Neuronal stem cell (in vitro differentiated cells): Measurements from ENCODE around the gene NWD2.
"Not testable (repeated sequence)": the region's sequence is repeated elsewhere in the genome, so short reads cannot be mapped to it uniquely, and the experiment has no call there.

Experiments used
- DNase-seq: peaks from one replicate; pipeline ENCODE4 v3.0.0-alpha.2; 2013; ENCODE audit warnings: low spot score
- H2AFZ ChIP-seq: one replicate; pipeline ENCODE4 v1.6.1; 2013; ENCODE audit warnings: mild to moderate bottlenecking, low read length, inconsistent platforms
- H2AK5ac ChIP-seq: 2 replicates; pipeline ENCODE4 v1.6.1; 2013; ENCODE audit warnings: low read depth, mild to moderate bottlenecking, inconsistent platforms, low read length, moderate library complexity, mixed read lengths
- H2BK120ac ChIP-seq: 2 replicates; pipeline ENCODE4 v1.6.1; 2013; ENCODE audit warnings: low read depth, mild to moderate bottlenecking, inconsistent platforms, low read length, moderate library complexity, mixed read lengths
- H2BK12ac ChIP-seq: one replicate; pipeline ENCODE4 v1.6.1; 2013; ENCODE audit warnings: low read length, inconsistent platforms
- H2BK15ac ChIP-seq: 2 replicates; pipeline ENCODE4 v1.6.1; 2013; ENCODE audit warnings: mild to moderate bottlenecking, low read length, inconsistent platforms, mixed read lengths
- H2BK5ac ChIP-seq: one replicate; pipeline ENCODE4 v1.6.1; 2013; ENCODE audit warnings: inconsistent platforms, mild to moderate bottlenecking, low read length, moderate library complexity
- H3K14ac ChIP-seq: one replicate; pipeline ENCODE4 v1.6.1; 2013; ENCODE audit warnings: low read length, inconsistent platforms
- H3K18ac ChIP-seq: 2 replicates; pipeline ENCODE4 v1.6.1; 2013; ENCODE audit warnings: low read length, inconsistent platforms
- H3K23ac ChIP-seq: 2 replicates; pipeline ENCODE4 v1.6.1; 2013; ENCODE audit warnings: low read depth, mild to moderate bottlenecking, mixed read lengths, low read length, inconsistent platforms; ENCODE audit not compliant: poor library complexity
- H3K27ac ChIP-seq: replicated peaks from 3 replicates; pipeline ENCODE4 v1.5.1; 2013; ENCODE audit warnings: low read length, inconsistent platforms
- H3K27me3 ChIP-seq, 3 experiments: 2 replicates each; pipeline ENCODE4 v1.6.1; 2013; ENCODE audit warnings: low read length in 3 of 3, mild to moderate bottlenecking in 2 of 3, inconsistent platforms in 1 of 3, low read depth in 1 of 3, mixed read lengths in 1 of 3, moderate library complexity in 1 of 3; ENCODE audit not compliant: control insufficient read depth in 3 of 3, insufficient read depth in 3 of 3
- H3K36me3 ChIP-seq, 2 donors: replicated peaks in 1 of 2; 2 replicates each; pipeline ENCODE4 v1.6.1; 2013; ENCODE audit warnings: low read length in 2 of 2; ENCODE audit not compliant: control insufficient read depth in 2 of 2, insufficient read depth in 2 of 2
- H3K4ac ChIP-seq: 2 replicates; pipeline ENCODE4 v1.6.1; 2013; ENCODE audit warnings: inconsistent platforms, mild to moderate bottlenecking, low read length, moderate library complexity
- H3K4me1 ChIP-seq, 2 donors: 1 replicate in 1 of 2; 2 replicates in 1 of 2; pipeline ENCODE4 v1.6.1; 2013; ENCODE audit warnings: low read length in 2 of 2, low read depth in 1 of 2; ENCODE audit not compliant: control insufficient read depth in 2 of 2, insufficient read depth in 1 of 2
- H3K4me2 ChIP-seq: one replicate; pipeline ENCODE4 v1.6.1; 2013; ENCODE audit warnings: mild to moderate bottlenecking, low read length, inconsistent platforms; ENCODE audit not compliant: insufficient read depth, poor library complexity, severe bottlenecking
- H3K4me3 ChIP-seq, 2 donors: 2 replicates each; pipeline ENCODE4 v1.5.1; 2013; ENCODE audit warnings: low read length in 2 of 2, mild to moderate bottlenecking in 2 of 2, inconsistent platforms in 1 of 2, moderate library complexity in 1 of 2
- H3K79me1 ChIP-seq: one replicate; pipeline ENCODE4 v1.6.1; 2013; ENCODE audit warnings: low read depth, mild to moderate bottlenecking, inconsistent platforms, low read length, moderate library complexity
- H3K9ac ChIP-seq: one replicate; pipeline ENCODE4 v1.6.1; 2013; ENCODE audit warnings: mild to moderate bottlenecking, low read depth, low read length, inconsistent platforms; ENCODE audit not compliant: poor library complexity
- H3K9me3 ChIP-seq, 2 donors: replicated peaks in 1 of 2; 2 replicates each; pipeline versions ENCODE3 to v1.6.1; 2013; ENCODE audit warnings: low read length in 2 of 2, mild to moderate bottlenecking in 2 of 2, inconsistent platforms in 1 of 2, low read depth in 1 of 2, mixed read lengths in 1 of 2, moderate library complexity in 1 of 2; ENCODE audit not compliant: control insufficient read depth in 2 of 2, insufficient read depth in 1 of 2
- H4K8ac ChIP-seq: one replicate; pipeline ENCODE4 v1.6.1; 2013; ENCODE audit warnings: low read depth, mild to moderate bottlenecking, inconsistent platforms, low read length, moderate library complexity
- H4K91ac ChIP-seq: one replicate; pipeline ENCODE4 v1.6.1; 2013; ENCODE audit warnings: low read length, low read depth, mild to moderate bottlenecking, inconsistent platforms; ENCODE audit not compliant: poor library complexity
- WGBS, 2 donors: extraction: QIAGEN DNeasy Blood & Tissue Kit; methylation state at CpG; one replicate each; pipeline ENCODE4 v1.1.7; 2013; ENCODE audit warnings: missing lambda C conversion rate in 2 of 2, mixed read lengths in 1 of 2; ENCODE audit not compliant: insufficient read length in 2 of 2, insufficient replicate concordance in 1 of 2; ENCODE audit errors: extremely low coverage in 2 of 2; 5-methylcytosine and 5-hydroxymethylcytosine counted together

Gene NWD2

GRCh38 chr4:37393889-37394288 lies 149.3 kb downstream of the NWD2 start:
- no peak for DNase-seq
- Histone ChIP-seq H2AFZ (no peak overlapping the region), H3K18ac (no peak overlapping the region), H3K79me1 (no peaks in the 10 kb centered on the region), H3K14ac (no peak overlapping the region), H3K9me3 (no peaks in the 10 kb centered on the region), H4K91ac (no peak overlapping the region), H3K4me1 (peaks cover 2 to 4% of the 10 kb centered on the region in 2 donors), H3K27ac (no peak overlapping the region), H3K4me3 (no peak overlapping the region), H3K23ac (no peak overlapping the region), H2BK12ac (no peak overlapping the region), H3K4me2 (no peak overlapping the region), H3K9ac (no peak overlapping the region), H2BK5ac (no peak overlapping the region), H4K8ac (no peak overlapping the region), H2BK120ac (no peak overlapping the region), H3K4ac (no peak overlapping the region), H3K27me3 (no peaks in the 10 kb centered on the region), H3K36me3 (no peaks in the 10 kb centered on the region), H2AK5ac (no peak overlapping the region), H2BK15ac (no peak overlapping the region)
- no CpG with 5 or more reads among the region's 3 CpGs for WGBS, 2 donors

- Histone ChIP-seq H4K8ac (no peak overlapping the region), H2BK15ac (no peak overlapping the region), H4K91ac (no peak overlapping the region), H2BK5ac (no peak overlapping the region), H3K27ac (no peak overlapping the region), H2AFZ (no peak overlapping the region), H3K9ac (no peak overlapping the region), H3K4me1 (peaks cover 2 to 4% of the 10 kb centered on the region in 2 donors), H3K14ac (no peak overlapping the region), H2BK12ac (no peak overlapping the region), H3K4ac (no peak overlapping the region), H2AK5ac (no peak overlapping the region), H3K18ac (no peak overlapping the region), H3K79me1 (no peaks in the 10 kb centered on the region), H3K9me3 (no peaks in the 10 kb centered on the region), H3K4me2 (no peak overlapping the region), H3K36me3 (no peaks in the 10 kb centered on the region), H3K4me3 (no peak overlapping the region), H3K27me3 (no peaks in the 10 kb centered on the region), H3K23ac (no peak overlapping the region), H2BK120ac (no peak overlapping the region)
- no CpG with 5 or more reads among the region's 6 CpGs for WGBS, 2 donors
- DNase-seq, result no peak
These were observed 153.0 kb downstream of the NWD2 start for GRCh38 chr4:37397505-37397904.

- no peak overlapping the region for H3K14ac ChIP-seq
- no peak overlapping the region for H3K23ac ChIP-seq
- no peak overlapping the region for H3K4me3 ChIP-seq
- no peak overlapping the region for H4K8ac ChIP-seq
- H3K9ac ChIP-seq, result no peak overlapping the region
- H3K9me3 ChIP-seq, result no peaks in the 10 kb centered on the region
- no peak overlapping the region for H3K27ac ChIP-seq
- no peak overlapping the region for H2BK15ac ChIP-seq
- no CpG with 5 or more reads among the region's 2 CpGs for WGBS, 2 donors
- H3K79me1 ChIP-seq, result no peaks in the 10 kb centered on the region
- no peak overlapping the region for H4K91ac ChIP-seq
- no peaks in the 10 kb centered on the region for H3K36me3 ChIP-seq
- no peaks in the 10 kb centered on the region for H3K4me1 ChIP-seq
- no peak overlapping the region for H2AK5ac ChIP-seq
- H3K4ac ChIP-seq, result no peak overlapping the region
- no peak overlapping the region for H2AFZ ChIP-seq
- H3K27me3 ChIP-seq, result no peaks in the 10 kb centered on the region
- H3K18ac ChIP-seq, result no peak overlapping the region
- H2BK12ac ChIP-seq, result no peak overlapping the region
- H3K4me2 ChIP-seq, result no peak overlapping the region
- H2BK5ac ChIP-seq, result no peak overlapping the region
- no peak overlapping the region for H2BK120ac ChIP-seq
- no peak for DNase-seq
These were observed 155.8 kb downstream of the NWD2 start for GRCh38 chr4:37400241-37400881.

GRCh38 chr4:37407938-37408826 lies 163.6 kb downstream of the NWD2 start:
- not testable (repeated sequence) for H3K4me2 ChIP-seq, H3K36me3 ChIP-seq, H3K9me3 ChIP-seq, H3K4me3 ChIP-seq, H2BK12ac ChIP-seq, H3K14ac ChIP-seq, H2AK5ac ChIP-seq, H3K27ac ChIP-seq, H3K79me1 ChIP-seq, H3K4ac ChIP-seq, H2BK15ac ChIP-seq, H2BK120ac ChIP-seq, H3K9ac ChIP-seq, H3K4me1 ChIP-seq, H3K27me3 ChIP-seq, H4K91ac ChIP-seq, H3K23ac ChIP-seq, DNase-seq, H2BK5ac ChIP-seq, H4K8ac ChIP-seq
- Histone ChIP-seq H2AFZ (peak overlapping the region; percentile 53), H3K18ac (peak overlapping the region; percentile 3)
- no CpG with 5 or more reads among the region's 9 CpGs for WGBS, 2 donors
